Measurements from ENCODE around the gene ADCY2. TPM values are rescaled to one million over a fixed set of nuclear protein-coding genes. Genes with fewer than 3 reads are reported as not detected.

The ADCY2 gene
- total and polyA plus RNA-seq, 9 of the 15 experiments (the other 6 are each of a cell fraction or from before 2014, with no cell fraction given), result 0.01 to 0.15 (median 0.03) TPM; not detected in 5

DNA sequence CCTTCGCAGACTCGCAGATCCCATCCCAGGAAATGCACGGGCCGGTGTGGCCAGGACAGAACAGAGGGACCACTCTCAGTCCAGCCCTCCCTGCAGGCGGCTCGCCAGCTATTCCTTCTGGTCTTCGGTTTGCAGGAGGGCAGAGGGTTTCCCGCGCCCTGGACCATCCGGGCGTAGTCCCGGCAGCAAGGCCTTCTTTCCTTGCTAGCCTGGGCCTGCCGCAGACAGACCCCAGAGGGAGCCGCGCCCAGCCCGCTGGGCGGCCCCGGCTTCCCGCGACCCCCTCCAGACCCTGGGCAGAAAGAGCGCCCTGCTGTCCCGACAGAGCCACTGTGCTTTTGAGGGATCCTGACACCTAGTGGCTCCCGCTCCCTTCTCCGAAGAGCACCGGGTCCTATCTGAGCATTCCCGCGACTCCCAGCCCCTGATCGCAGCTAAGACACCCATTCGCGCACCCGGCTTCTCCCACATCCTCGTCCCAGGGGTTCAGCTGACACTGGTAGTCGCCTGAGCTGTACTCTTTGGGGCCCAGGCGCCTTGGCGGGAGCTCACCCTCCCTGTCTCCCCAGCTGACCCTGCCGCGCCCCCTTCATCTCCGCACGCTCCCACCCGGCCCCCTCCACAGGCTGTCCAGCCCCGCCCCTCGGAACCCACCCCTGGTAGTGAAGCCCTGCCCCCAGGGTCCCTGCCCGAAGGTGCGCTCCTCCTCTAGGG is 453.9 kb downstream of the ADCY2 start:
- CTCF ChIA-PET (ENCODE audit: low intra/inter-chr PET ratio), result no interaction called here
- no peak overlapping the region for H2AFZ ChIP-seq (ENCODE audit: low read depth, low read length)
- no peak overlapping the region for H3K4me3 ChIP-seq
- H3K9me3 ChIP-seq (replicated peaks; ENCODE audit: control insufficient read depth, insufficient read depth, low read depth, low read length), result no peaks in the 10 kb centered on the region
- H3K9me1 ChIP-seq (ENCODE audit: control insufficient read depth, insufficient read depth, low read length), result no peaks in the 10 kb centered on the region
- in situ Hi-C loops (cut with MboI), result no loop called here
- FAIRE-seq (no peak), ATAC-seq (no peak), DNase-seq (ENCODE audit: extremely low read depth in 1 of 4, low spot score in 3 of 4) (no peak)
- H3K9ac ChIP-seq (ENCODE audit: insufficient read depth in 1 of 2, low read depth in 2 of 2, low read length in 2 of 2), result no peak overlapping the region
- peaks cover 0 to 4% of the 10 kb centered on the region in 2 experiments; a peak in 1 of 5 replicates for H3K4me1 ChIP-seq (replicated peaks in 1 of 2; ENCODE audit: control insufficient read depth in 2 of 2, insufficient read depth in 2 of 2, low read length in 2 of 2)
- no peak overlapping the region for H3K4me2 ChIP-seq (ENCODE audit: insufficient read depth, low read length)
- no peak overlapping the region for H3K27ac ChIP-seq (ENCODE audit: extremely low read depth, low read depth, low read length)
- peaks cover 10 to 24% of the 10 kb centered on the region in 2 experiments; a peak in 2 of 5 replicates for H3K27me3 ChIP-seq (ENCODE audit: control insufficient read depth in 2 of 2, insufficient read depth in 2 of 2, low read length in 2 of 2)
- no TSS peak for BruUV-seq (replicated peaks)
- no peaks in the 10 kb centered on the region for H3K36me3 ChIP-seq (ENCODE audit: control insufficient read depth, insufficient read depth, low read length)
- no peaks in the 10 kb centered on the region for H3K79me2 ChIP-seq (ENCODE audit: control insufficient read depth, insufficient read depth, low read length)
- TF ChIP-seq SAFB2 (IDR thresholded peaks at IDR 0.05; ENCODE audit: borderline replicate concordance, low read depth, low read length, severe bottlenecking) (no peak), ELF1 (tag; IDR thresholded peaks at IDR 0.05) (no peak), MYC (IDR thresholded peaks at IDR 0.05; ENCODE audit: low read depth, low read length) (no peak), MYC (CRISPR knock-in tag; IDR thresholded peaks at IDR 0.05; ENCODE audit: borderline replicate concordance, low read depth) (no peak), REST (IDR thresholded peaks at IDR 0.05; ENCODE audit: borderline replicate concordance) (no peak), REST (CRISPR knock-in tag; IDR thresholded peaks at IDR 0.05; ENCODE audit: low read depth) (no peak), CSDE1 (IDR thresholded peaks at IDR 0.05) (no peak), TRIM28 (IDR thresholded peaks at IDR 0.05) (no peak), EGR1 (conservative IDR thresholded peaks at IDR 0.05) (no peak), SMAD1 (IDR thresholded peaks at IDR 0.05; ENCODE audit: low read depth, low read length, partially characterized antibody) (no peak), ZZZ3 (IDR thresholded peaks at IDR 0.05) (no peak)
- intact Hi-C loops (cut with micrococcal nuclease), result no loop called here
- WGBS (ENCODE audit: insufficient coverage, low coverage, missing lambda C conversion rate), result 47% methylated on average over 31 of the region's 44 CpGs
- H4K20me1 ChIP-seq (replicated peaks; ENCODE audit: control insufficient read depth, insufficient read depth, low read length), result no peaks in the 10 kb centered on the region
- POLR2A ChIA-PET, result no interaction called here

All from K562 (cell line).